K562 (cell line): Measurements from ENCODE around the gene SYNPR. TPM values are rescaled to one million over a fixed set of nuclear protein-coding genes. Genes with fewer than 3 reads are reported as not detected.

Source experiments
- ATAC-seq: fragments of 200-7000 bp; cut with Tn5 transposase; 3 replicates; pipeline ENCODE4 v1.9.1; 2020; ENCODE audit warnings: moderate library complexity
- BruUV-seq: library from RNA; stranded (reverse); fragments of 400-500 nt; replicated peaks from 2 replicates; lab custom pipeline; 2021; lab: Mats Ljungman, UMichigan
- CTCF ChIA-PET: fragments of 300-600 bp; formaldehyde crosslinking; extraction: SDS; loops from one replicate; lab custom pipeline; 2021; ENCODE audit warnings: low intra/inter-chr PET ratio; lab: Yijun Ruan, JAX
- POLR2A ChIA-PET: fragments of 300-600, 350-650 bp; sonication (Branson Sonifier 250); formaldehyde crosslinking; extraction: SDS; loops from one replicate; lab custom pipeline; 2021; ENCODE audit warnings: antibody characterized with exemption, inconsistent platforms; lab: Yijun Ruan, JAX
- DNase-seq, 4 experiments: peaks; one replicate each; pipeline versions ENCODE4 v3.0.0 to v3.0.0-alpha.2; 2011 to 2018; ENCODE audit warnings: low spot score in 3 of 4, mixed read lengths in 3 of 4; ENCODE audit errors: extremely low read depth in 1 of 4
- FAIRE-seq: peaks from 2 replicates; lab custom pipeline; 2011; peaks lifted over from hg19 to GRCh38; lab: Jason Lieb, UNC
- H2AFZ ChIP-seq: 2 replicates; pipeline ENCODE4 v1.6.0; 2011; ENCODE audit warnings: low read depth, low read length, control low read depth, inconsistent platforms
- H3K27ac ChIP-seq: fragments of 200-600 bp; 3 replicates; pipeline ENCODE4 v1.8.0; 2011; ENCODE audit warnings: low read depth, mild to moderate bottlenecking, control low read depth, inconsistent platforms, low read length, moderate library complexity, mixed read lengths; ENCODE audit errors: extremely low read depth
- H3K27me3 ChIP-seq, 2 experiments: fragments of 300-600 bp in 1 of 2; 2 replicates in 1 of 2; 3 replicates in 1 of 2; pipeline versions ENCODE4 v1.6.0 to v1.8.0; 2011; ENCODE audit warnings: inconsistent platforms in 2 of 2, low read length in 2 of 2, mild to moderate bottlenecking in 1 of 2, mixed read lengths in 1 of 2, moderate library complexity in 1 of 2; ENCODE audit not compliant: control insufficient read depth in 2 of 2, insufficient read depth in 2 of 2
- H3K36me3 ChIP-seq: fragments of 300-600 bp; 3 replicates; pipeline ENCODE4 v1.8.0; 2011; ENCODE audit warnings: mild to moderate bottlenecking, low read length, inconsistent platforms; ENCODE audit not compliant: control insufficient read depth, insufficient read depth
- H3K4me1 ChIP-seq, 2 experiments: fragments of 200-600 bp in 1 of 2; replicated peaks in 1 of 2; 2 replicates in 1 of 2; 3 replicates in 1 of 2; pipeline versions ENCODE4 v1.5.1 to v1.8.0; 2011; ENCODE audit warnings: inconsistent platforms in 2 of 2, low read length in 2 of 2, mild to moderate bottlenecking in 1 of 2, mixed read lengths in 1 of 2, moderate library complexity in 1 of 2; ENCODE audit not compliant: control insufficient read depth in 2 of 2, insufficient read depth in 2 of 2
- H3K4me2 ChIP-seq: 2 replicates; pipeline ENCODE4 v1.6.1; 2011; ENCODE audit warnings: low read length, control low read depth, inconsistent platforms, mixed read lengths; ENCODE audit not compliant: insufficient read depth
- H3K4me3 ChIP-seq: fragments of 200-600 bp; sonication (generic), shearing (Covaris generic); 2 replicates; pipeline ENCODE4 v1.5.1; 2016; ENCODE audit warnings: control low read depth, inconsistent platforms
- H3K79me2 ChIP-seq: fragments of 200-600 bp; 3 replicates; pipeline ENCODE4 v1.8.0; 2011; ENCODE audit warnings: low read length, inconsistent platforms; ENCODE audit not compliant: control insufficient read depth, insufficient read depth
- H3K9ac ChIP-seq, 2 experiments: 2 replicates each; pipeline versions ENCODE4 v1.6.0 to v1.6.1; 2011; ENCODE audit warnings: low read depth in 2 of 2, low read length in 2 of 2, control low read depth in 1 of 2, inconsistent platforms in 1 of 2, mild to moderate bottlenecking in 1 of 2, mixed read lengths in 1 of 2; ENCODE audit not compliant: insufficient read depth in 1 of 2
- H3K9me1 ChIP-seq: one replicate; pipeline ENCODE4 v1.6.0; 2011; ENCODE audit warnings: inconsistent platforms, mild to moderate bottlenecking, low read length, moderate library complexity; ENCODE audit not compliant: control insufficient read depth, insufficient read depth
- H3K9me3 ChIP-seq: replicated peaks from 2 replicates; pipeline ENCODE4 v1.5.1; 2011; ENCODE audit warnings: low read depth, low read length, inconsistent platforms; ENCODE audit not compliant: control insufficient read depth, insufficient read depth
- H4K20me1 ChIP-seq: replicated peaks from 2 replicates; pipeline ENCODE4 v1.6.1; 2011; ENCODE audit warnings: low read length, inconsistent platforms, mixed read lengths; ENCODE audit not compliant: control insufficient read depth, insufficient read depth
- ADNP ChIP-seq: fragments of 200-800 bp; sonication (Bioruptor generic); IDR thresholded peaks from 2 replicates; pipeline ENCODE4 v1.6.1; 2016; ENCODE audit warnings: missing genetic modification characterization, missing compliant biosample characterization
- CBFB ChIP-seq: sonication (generic); formaldehyde crosslinking; IDR thresholded peaks from 2 replicates; pipeline ENCODE4 v1.4.0; 2020; ENCODE audit warnings: mild to moderate bottlenecking, missing genetic modification reagents
- CBX2 ChIP-seq: fragments of 200-600 bp; sonication (generic); IDR thresholded peaks from one replicate; pipeline ENCODE4 v1.6.1; 2012; ENCODE audit warnings: mild to moderate bottlenecking, low read length, inconsistent platforms; ENCODE audit not compliant: insufficient read depth, poor library complexity, severe bottlenecking
- CLOCK ChIP-seq: fragments of 250-450 bp; sonication (Bioruptor Pico); IDR thresholded peaks from 2 replicates; pipeline ENCODE4 v1.4.0; 2020; ENCODE audit warnings: mild to moderate bottlenecking, moderate library complexity, borderline replicate concordance
- RCOR1 ChIP-seq, 2 experiments: IDR thresholded peaks; 2 replicates each; pipeline ENCODE4 v1.6.1; 2012; ENCODE audit warnings: low read depth in 2 of 2, low read length in 2 of 2, borderline replicate concordance in 1 of 2, improper control_type of control experiment in 1 of 2
- SMAD2 ChIP-seq: fragments of 150-350 bp; IDR thresholded peaks from 2 replicates; pipeline ENCODE4 v1.6.1; 2014; ENCODE audit warnings: low read depth, mild to moderate bottlenecking, low read length
- THRA ChIP-seq: fragments of 450-650 bp; IDR thresholded peaks from 2 replicates; pipeline ENCODE4 v1.6.1; 2017; ENCODE audit warnings: mild to moderate bottlenecking, moderate library complexity
- XRCC5 ChIP-seq: fragments of 200-400 bp; formaldehyde crosslinking; IDR thresholded peaks from 2 replicates; pipeline ENCODE4 v1.6.1; 2017; ENCODE audit warnings: low read depth, mild to moderate bottlenecking, low read length
- ZKSCAN8 ChIP-seq: fragments of 200-800 bp; sonication (Bioruptor generic); IDR thresholded peaks from 2 replicates; pipeline ENCODE4 v1.6.1; 2016; ENCODE audit warnings: missing genetic modification characterization, missing compliant biosample characterization
- ZNF174 ChIP-seq: fragments of 250-450 bp; sonication (Bioruptor Pico); IDR thresholded peaks from 2 replicates; pipeline ENCODE4 v1.4.0; 2020; ENCODE audit warnings: mild to moderate bottlenecking
- WGBS: fragments of 100-300 bp; shearing (Covaris generic); methylation state at CpG from one replicate; pipeline ENCODE4 v1.1.6; 2016; ENCODE audit warnings: low coverage, mixed read lengths; ENCODE audit not compliant: insufficient coverage; ENCODE audit errors: missing lambda C conversion rate; 5-methylcytosine and 5-hydroxymethylcytosine counted together
- in situ Hi-C: fragments of 300-500 bp; cut with MboI; formaldehyde crosslinking; loops from 4 replicates; pipeline ENCODE4 v1.15.0; 2018; ENCODE audit warnings: inconsistent platforms, mixed read lengths
- intact Hi-C: fragments of 100-400 bp; cut with micrococcal nuclease; formaldehyde crosslinking; loops from 2 replicates; pipeline ENCODE4 v1.14.2; 2022
- polyA plus RNA-seq, 8 experiments: library from polyadenylated mRNA; depleted of rRNA in 4 of 8; stranded (reverse) in 5 of 8; unstranded in 3 of 8; fragments of >200 nt; fragmentation: Nextera tagmentation in 2 of 8; fragmentation: Illumina TruSeq in 1 of 8; extraction: Ambion mirVana in 2 of 8; extraction: Trizol in 1 of 8; gene quantifications; 2 replicates each; pipeline versions ENCODE4 v1.2.1 to v1.2.3, GENCODE V29; 2011 to 2014; ENCODE audit warnings: inconsistent platforms in 1 of 8, missing spikeins in 1 of 8
- total RNA-seq, 7 experiments: library from RNA; depleted of rRNA in 6 of 7; stranded (reverse); fragments of >200 nt in 6 of 7; fragmentation: Illumina TruSeq in 2 of 7; extraction: Trizol in 2 of 7; gene quantifications; 2 replicates each; pipeline versions ENCODE4 v1.2.1 to v1.2.3, GENCODE V29; 2011 to 2021; ENCODE audit warnings: low replicate concordance in 1 of 7

The SYNPR gene
- total and polyA plus RNA-seq, 9 of the 15 experiments (the other 6 are each of a cell fraction or from before 2014, with no cell fraction given) = not detected

DNA sequence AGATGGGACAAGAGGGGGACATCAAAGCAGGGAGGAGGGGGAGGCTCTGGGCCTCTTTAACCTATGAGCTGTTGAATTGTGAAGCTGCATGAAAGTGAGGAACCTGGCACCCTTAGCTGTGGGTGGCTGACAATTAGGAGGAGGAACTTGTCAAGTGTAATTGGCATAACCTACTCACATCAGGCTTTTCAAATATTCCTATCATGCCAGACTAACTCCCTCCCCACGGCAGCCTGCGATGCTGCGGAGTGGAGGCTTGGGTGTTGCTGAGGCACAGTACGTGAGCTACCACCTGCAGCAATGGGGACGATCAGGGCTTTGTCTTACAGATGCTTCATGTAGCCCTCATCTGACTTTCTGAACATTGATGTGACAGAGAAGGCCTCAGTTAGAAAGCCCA is 193.7 kb downstream of the SYNPR start:
- no peak overlapping the region for H3K27ac ChIP-seq
- H3K27me3 ChIP-seq = no peaks in the 10 kb centered on the region
- ChIA-PET POLR2A (no interaction called here), CTCF (no interaction called here)
- FAIRE-seq (no peak), DNase-seq (no peak), ATAC-seq (no peak)
- no peaks in the 10 kb centered on the region for H3K79me2 ChIP-seq
- no peak overlapping the region for H2AFZ ChIP-seq
- H3K9ac ChIP-seq = no peak overlapping the region
- BruUV-seq = no TSS peak
- no peak overlapping the region for H3K4me2 ChIP-seq
- no peaks in the 10 kb centered on the region for H3K4me1 ChIP-seq
- H3K9me3 ChIP-seq = no peaks in the 10 kb centered on the region
- no peaks in the 10 kb centered on the region for H3K36me3 ChIP-seq
- in situ Hi-C loops = no loop called here
- intact Hi-C loops = no loop called here
- no peaks in the 10 kb centered on the region for H3K9me1 ChIP-seq
- WGBS = 0% methylated on average over 5 of the region's 5 CpGs
- H3K4me3 ChIP-seq = no peak overlapping the region
- no peaks in the 10 kb centered on the region for H4K20me1 ChIP-seq
- no peak for TF ChIP-seq ZNF174 (CRISPR knock-in tag)
- no peak for TF ChIP-seq CBFB (CRISPR knock-in tag)
- TF ChIP-seq ADNP (tag) = no peak
- no peak for TF ChIP-seq THRA
- no peak for TF ChIP-seq ZKSCAN8
- TF ChIP-seq CLOCK (CRISPR knock-in tag) = no peak
- TF ChIP-seq RCOR1 (IDR thresholded peaks at IDR 0.05; ENCODE audit: borderline replicate concordance in 1 of 2, low read depth in 2 of 2, low read length in 2 of 2) = no peak
- TF ChIP-seq SMAD2 = no peak
- TF ChIP-seq CBX2 = no peak
- no peak for TF ChIP-seq XRCC5
